A673 (cell line): ENCODE measurements around the gene SART1. TPM values are rescaled to one million over a fixed set of nuclear protein-coding genes. Genes with fewer than 3 reads are reported as not detected.
A peak's percentile ranks its signal among the peaks of the same experiment; 100 is the strongest.

ENCODE experiments used
- Bru-seq: library from RNA; stranded (reverse); fragments of 400-500 nt; gene quantifications from one replicate; lab custom pipeline; 2021; lab: Mats Ljungman, UMichigan
- BruChase-seq, 2 experiments: library from RNA; stranded (reverse); fragments of 400-500 nt; gene quantifications; one replicate each; lab custom pipeline; 2021; lab: Mats Ljungman, UMichigan
- BruUV-seq: library from RNA; stranded (reverse); fragments of 400-500 nt; replicated peaks from 2 replicates; lab custom pipeline; 2021; lab: Mats Ljungman, UMichigan
- CTCF ChIA-PET: fragments of 300-600 bp; sonication (Branson Sonifier 250); formaldehyde crosslinking; loops from one replicate; lab custom pipeline; 2022; ENCODE audit warnings: antibody characterized with exemption; lab: Charles Lee
- POLR2A ChIA-PET: fragments of 300-600 bp; sonication (Branson Sonifier 250); formaldehyde crosslinking; loops from one replicate; lab custom pipeline; 2022; ENCODE audit warnings: antibody characterized with exemption; ENCODE audit not compliant: low non-redundant PET; lab: Charles Lee
- DNase-seq: peaks from one replicate; pipeline ENCODE4 v3.0.0-alpha.2; 2015; ENCODE audit warnings: low spot score
- H3K27ac ChIP-seq: fragments of 200-600 bp; sonication (generic); 2 replicates; pipeline ENCODE4 v1.5.1; 2016; ENCODE audit warnings: mixed run types, low read depth, mild to moderate bottlenecking, mixed read lengths, antibody characterized with exemption, low read length; ENCODE audit not compliant: poor library complexity, severe bottlenecking
- H3K27me3 ChIP-seq: fragments of 200-600 bp; sonication (generic); replicated peaks from 2 replicates; pipeline ENCODE4 v1.6.1; 2017; ENCODE audit warnings: mixed run types, low read depth, mild to moderate bottlenecking, mixed read lengths, antibody characterized with exemption, low read length; ENCODE audit not compliant: insufficient read depth, poor library complexity
- H3K36me3 ChIP-seq: fragments of 200-600 bp; sonication (generic); 2 replicates; pipeline ENCODE4 v1.6.1; 2016; ENCODE audit warnings: mixed run types, mild to moderate bottlenecking, mixed read lengths, antibody characterized with exemption, low read length; ENCODE audit not compliant: insufficient read depth, poor library complexity, severe bottlenecking
- H3K4me1 ChIP-seq: fragments of 200-600 bp; sonication (generic); 2 replicates; pipeline ENCODE4 v1.6.1; 2017; ENCODE audit warnings: mixed run types, mild to moderate bottlenecking, mixed read lengths, antibody characterized with exemption, low read length; ENCODE audit not compliant: insufficient read depth, poor library complexity, severe bottlenecking
- H3K4me3 ChIP-seq: fragments of 200-600 bp; sonication (generic); 2 replicates; pipeline ENCODE4 v1.5.1; 2016; ENCODE audit warnings: low read depth, mixed run types, mild to moderate bottlenecking, mixed read lengths, low read length; ENCODE audit not compliant: poor library complexity, severe bottlenecking
- H3K9me3 ChIP-seq: fragments of 200-600 bp; sonication (generic); 2 replicates; pipeline ENCODE4 v1.6.1; 2016; ENCODE audit warnings: mixed run types, low read depth, mild to moderate bottlenecking, mixed read lengths, antibody characterized with exemption, low read length; ENCODE audit not compliant: poor library complexity, severe bottlenecking
- EZH2 ChIP-seq: fragments of 200-600 bp; sonication (generic); IDR thresholded peaks from 2 replicates; pipeline ENCODE4 v1.6.1; 2017; ENCODE audit warnings: borderline replicate concordance, low read depth, mild to moderate bottlenecking, mixed read lengths, antibody characterized with exemption, low read length; ENCODE audit not compliant: poor library complexity, severe bottlenecking
- intact Hi-C: fragments of 100-400 bp; cut with micrococcal nuclease; formaldehyde crosslinking; loops from one replicate; pipeline ENCODE4 v1.10.0; 2022; ENCODE audit not compliant: unreplicated experiment
- long read RNA-seq: library from polyadenylated mRNA; stranded (forward); transcript quantifications from one replicate; pipeline ENCODE4 v2.0.0, GENCODE V29; 2022
- total RNA-seq: library from RNA; stranded (reverse); gene quantifications from 2 replicates; pipeline ENCODE4 v1.2.3, GENCODE V29; 2021
- TF ChIP-seq, protein P1 (sequence below): fragments of 300-800, 200-600 bp; sonication (generic); conservative IDR thresholded peaks from 2 replicates; pipeline ENCODE4 v1.5.1; 2017; ENCODE audit warnings: low read depth, mild to moderate bottlenecking, antibody characterized with exemption, low read length, moderate library complexity, mixed read lengths

SART1 gene
- total RNA-seq, result 95.8 and 96.3 TPM in 2 replicates
- Bru-seq, nascent RNA, result percentile 75 among the genes with signal in this experiment
- percentile 80 among the genes with signal in this experiment for BruChase-seq, experiment 1, labeled RNA remaining after a 2-hour chase
- BruChase-seq, experiment 2, labeled RNA remaining after a 6-hour chase, result percentile 96 among the genes with signal in this experiment
- long read RNA-seq, transcript SART1-201 (20 exons, 3,293 nt), result major isoform, 158 of 185 reads
- long read RNA-seq, partial matches to known transcripts, result 18 of 185 reads
- long read RNA-seq, other reads (novel, unspliced or antisense), result 9 of 185 reads

DNA sequence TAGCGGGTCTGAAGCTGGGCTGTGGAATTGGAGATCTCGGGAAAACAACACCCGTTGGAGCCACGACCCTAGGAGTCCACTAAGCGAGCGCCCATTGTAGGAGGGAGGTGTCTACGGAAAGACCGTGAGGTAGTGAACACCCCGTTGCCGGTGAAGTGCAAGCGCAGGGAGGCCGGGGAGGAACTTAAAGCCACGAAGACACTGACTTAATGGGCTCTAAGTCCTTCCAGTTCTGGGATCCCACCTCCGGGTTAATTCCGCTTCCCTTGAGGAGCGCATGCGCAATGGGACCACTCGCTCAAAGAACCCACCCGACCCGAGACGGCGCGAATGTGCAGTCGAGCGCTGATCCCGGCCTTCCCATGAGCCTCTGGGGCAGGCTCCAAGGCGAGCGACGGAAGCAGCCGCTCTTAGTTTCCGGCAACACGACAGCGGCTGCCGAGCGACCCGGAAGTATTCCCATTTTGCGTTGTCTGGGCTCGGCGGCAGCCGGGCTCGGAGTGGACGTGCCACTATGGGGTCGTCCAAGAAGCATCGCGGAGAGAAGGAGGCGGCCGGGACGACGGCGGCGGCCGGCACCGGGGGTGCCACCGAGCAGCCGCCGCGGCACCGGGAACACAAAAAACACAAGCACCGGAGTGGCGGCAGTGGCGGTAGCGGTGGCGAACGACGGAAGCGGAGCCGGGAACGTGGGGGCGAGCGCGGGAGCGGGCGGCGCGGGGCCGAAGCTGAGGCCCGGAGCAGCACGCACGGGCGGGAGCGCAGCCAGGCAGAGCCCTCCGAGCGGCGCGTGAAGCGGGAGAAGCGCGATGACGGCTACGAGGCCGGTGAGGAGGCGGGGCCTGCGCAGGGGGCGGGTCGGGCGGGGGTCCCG lies at the start of gene SART1:
SART1 (plus strand) TSS at position 468 of the 874 bp plus-strand sequence; CDS start at position 515, 47 bp downstream.
- intact Hi-C loops, result loop anchor here (5.0 kb wide), 1 partner anchor 41 kb away; the partner anchor contains the start of genes BANF1 and EIF1AD
- H3K27me3 ChIP-seq, result no peaks in the 10 kb centered on the region
- H3K9me3 ChIP-seq, result no peaks in the 10 kb centered on the region
- BruUV-seq, result TSS peak; percentile 99
- H3K36me3 ChIP-seq, result peaks cover 29% of the 10 kb centered on the region
- peak within 1 kb of the TSS; percentile 88 for H3K4me3 ChIP-seq
- ChIA-PET CTCF (no interaction called here), POLR2A (interaction anchor here (0.6 kb wide), 1 partner anchor 538 kb away, joined by 3 read pairs; no protein-coding TSS in a partner anchor)
- peak; percentile 100 for DNase-seq
- TF ChIP-seq, protein P1, sequence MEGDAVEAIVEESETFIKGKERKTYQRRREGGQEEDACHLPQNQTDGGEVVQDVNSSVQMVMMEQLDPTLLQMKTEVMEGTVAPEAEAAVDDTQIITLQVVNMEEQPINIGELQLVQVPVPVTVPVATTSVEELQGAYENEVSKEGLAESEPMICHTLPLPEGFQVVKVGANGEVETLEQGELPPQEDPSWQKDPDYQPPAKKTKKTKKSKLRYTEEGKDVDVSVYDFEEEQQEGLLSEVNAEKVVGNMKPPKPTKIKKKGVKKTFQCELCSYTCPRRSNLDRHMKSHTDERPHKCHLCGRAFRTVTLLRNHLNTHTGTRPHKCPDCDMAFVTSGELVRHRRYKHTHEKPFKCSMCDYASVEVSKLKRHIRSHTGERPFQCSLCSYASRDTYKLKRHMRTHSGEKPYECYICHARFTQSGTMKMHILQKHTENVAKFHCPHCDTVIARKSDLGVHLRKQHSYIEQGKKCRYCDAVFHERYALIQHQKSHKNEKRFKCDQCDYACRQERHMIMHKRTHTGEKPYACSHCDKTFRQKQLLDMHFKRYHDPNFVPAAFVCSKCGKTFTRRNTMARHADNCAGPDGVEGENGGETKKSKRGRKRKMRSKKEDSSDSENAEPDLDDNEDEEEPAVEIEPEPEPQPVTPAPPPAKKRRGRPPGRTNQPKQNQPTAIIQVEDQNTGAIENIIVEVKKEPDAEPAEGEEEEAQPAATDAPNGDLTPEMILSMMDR, result no peak
- TF ChIP-seq EZH2, result no peak
- H3K4me1 ChIP-seq, result peaks cover 8% of the 10 kb centered on the region
- H3K27ac ChIP-seq, result peak within 1 kb of the TSS; percentile 94

- Histone ChIP-seq H3K4me1 (peaks cover 42% of the 10 kb centered on the region), H3K27me3 (no peaks in the 10 kb centered on the region), H3K36me3 (no peaks in the 10 kb centered on the region), H3K9me3 (no peaks in the 10 kb centered on the region), H3K4me3 (no peak overlapping the region), H3K27ac (no peak overlapping the region)
- ChIA-PET POLR2A (no interaction called here), CTCF (interaction anchor here (2.9 kb wide), 1 partner anchor 25 kb away, joined by 31 read pairs; the partner anchor contains the start of gene FIBP)
- no peak for DNase-seq
- intact Hi-C loops, result no loop called here
- BruUV-seq, result no TSS peak
- TF ChIP-seq, protein P1, result no peak
- no peak for TF ChIP-seq EZH2
These were observed 48.7 kb upstream of the SART1 start for GRCh38 chr11:65912845-65913244.

DNA sequence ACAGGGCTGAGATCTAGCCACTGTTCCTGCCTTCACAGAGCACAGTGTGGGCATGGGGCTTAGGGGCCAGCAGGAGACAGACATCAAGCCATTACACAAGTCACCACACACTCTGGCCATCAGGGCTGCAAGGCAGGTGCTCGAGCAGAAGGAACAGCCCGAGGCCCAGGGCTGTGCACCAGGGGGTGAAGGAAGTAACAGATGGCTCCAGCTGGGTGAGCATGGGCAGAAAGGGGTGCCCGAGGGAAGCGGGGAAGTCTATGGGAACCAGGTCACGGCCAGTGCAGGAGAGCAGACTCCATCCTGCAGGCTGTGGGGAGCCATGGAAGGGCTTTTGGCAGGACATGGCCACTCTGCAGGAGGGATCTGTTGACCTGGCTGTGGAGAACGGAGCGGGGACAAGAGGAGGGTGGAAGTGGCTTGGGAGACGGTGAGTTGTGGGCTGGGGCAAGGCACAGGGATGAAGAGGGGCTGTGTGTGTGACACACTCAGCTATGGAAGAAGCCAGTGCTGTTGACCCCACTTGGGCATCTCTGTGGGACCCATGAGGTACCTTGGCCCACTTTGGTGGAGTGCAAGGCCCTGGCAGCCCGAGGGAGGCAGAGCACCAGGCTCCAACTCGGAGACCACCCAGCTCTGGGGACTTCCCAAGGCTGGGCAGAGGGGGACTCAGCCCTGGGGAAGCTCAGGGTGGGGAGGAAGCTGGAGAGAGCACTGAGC lies 46.3 kb upstream of the SART1 start:
- no peak overlapping the region for H3K4me3 ChIP-seq
- intact Hi-C loops, result no loop called here
- no TSS peak for BruUV-seq

More for the DNA sequence above, 46.3 kb upstream of the SART1 start:
- Histone ChIP-seq H3K27ac (peak overlapping the region; percentile 64), H3K9me3 (no peaks in the 10 kb centered on the region), H3K36me3 (no peaks in the 10 kb centered on the region), H3K27me3 (no peaks in the 10 kb centered on the region), H3K4me1 (peaks cover 45% of the 10 kb centered on the region)
- ChIA-PET POLR2A (no interaction called here), CTCF (interaction anchor here (1.3 to 2.5 kb wide), 2 partner anchors 26 to 135 kb away, joined by 4 to 22 read pairs; partner anchors contain the start of gene FIBP)
- no peak for TF ChIP-seq EZH2
- TF ChIP-seq, protein P1, result no peak
- DNase-seq, result no peak
